Stimulated activated CD4-positive, alpha-beta T cell treated with anti-CD3 and anti-CD28 coated beads, Interleukin-4, amount 100 ng/mL, for 1 hour (primary cell): Measurements from ENCODE around the gene CSTF2T.

Source experiments
- DNase-seq: peaks from one replicate; pipeline ENCODE4 v3.0.0-alpha.2; 2020

The CSTF2T gene, protein sequence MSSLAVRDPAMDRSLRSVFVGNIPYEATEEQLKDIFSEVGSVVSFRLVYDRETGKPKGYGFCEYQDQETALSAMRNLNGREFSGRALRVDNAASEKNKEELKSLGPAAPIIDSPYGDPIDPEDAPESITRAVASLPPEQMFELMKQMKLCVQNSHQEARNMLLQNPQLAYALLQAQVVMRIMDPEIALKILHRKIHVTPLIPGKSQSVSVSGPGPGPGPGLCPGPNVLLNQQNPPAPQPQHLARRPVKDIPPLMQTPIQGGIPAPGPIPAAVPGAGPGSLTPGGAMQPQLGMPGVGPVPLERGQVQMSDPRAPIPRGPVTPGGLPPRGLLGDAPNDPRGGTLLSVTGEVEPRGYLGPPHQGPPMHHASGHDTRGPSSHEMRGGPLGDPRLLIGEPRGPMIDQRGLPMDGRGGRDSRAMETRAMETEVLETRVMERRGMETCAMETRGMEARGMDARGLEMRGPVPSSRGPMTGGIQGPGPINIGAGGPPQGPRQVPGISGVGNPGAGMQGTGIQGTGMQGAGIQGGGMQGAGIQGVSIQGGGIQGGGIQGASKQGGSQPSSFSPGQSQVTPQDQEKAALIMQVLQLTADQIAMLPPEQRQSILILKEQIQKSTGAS

DNA sequence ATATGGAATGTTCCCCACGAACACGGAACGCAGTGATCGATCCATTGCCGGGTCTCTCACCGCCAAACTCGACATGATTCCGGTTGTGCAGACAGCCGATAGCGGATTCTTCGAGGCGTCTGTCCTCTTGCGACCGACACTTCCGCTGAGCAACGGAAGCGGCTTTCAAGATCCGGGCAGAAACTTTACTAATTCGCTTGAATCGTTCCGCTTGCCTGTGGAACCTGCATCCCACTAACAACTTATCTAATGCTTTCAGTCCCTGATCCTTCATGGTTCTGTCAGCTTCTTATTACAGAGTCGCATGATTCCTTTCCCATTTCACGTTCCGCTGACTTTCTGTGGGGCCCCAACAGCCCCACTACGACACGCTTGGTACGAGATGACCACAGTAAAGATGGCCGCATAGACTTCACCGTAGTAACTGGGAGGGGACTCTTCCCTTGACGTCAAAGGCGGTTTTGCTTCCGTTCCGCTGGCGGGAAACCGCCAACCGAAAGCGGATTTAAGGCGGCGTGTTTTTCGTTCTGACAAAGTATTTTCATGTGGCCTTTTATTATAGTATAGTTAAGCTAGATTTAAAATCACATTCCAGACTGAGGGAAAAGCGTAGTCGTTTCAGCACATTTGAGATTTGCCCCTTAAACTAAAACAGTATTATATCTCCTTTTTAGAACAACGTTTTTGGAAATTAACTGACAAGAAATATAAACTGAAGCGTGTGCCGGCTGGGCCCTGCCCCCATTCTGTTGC, at the start of gene CSTF2T:
Gene CSTF2T, minus strand, starts transcription at position 121 of the 753 bp plus-strand sequence. Its CDS starts 46 bp downstream, at position 75.
- DNase-seq = peak; percentile 81

GRCh38 chr10:51748959-51749358, 49.6 kb upstream of the CSTF2T start:
- no peak for DNase-seq

DNA sequence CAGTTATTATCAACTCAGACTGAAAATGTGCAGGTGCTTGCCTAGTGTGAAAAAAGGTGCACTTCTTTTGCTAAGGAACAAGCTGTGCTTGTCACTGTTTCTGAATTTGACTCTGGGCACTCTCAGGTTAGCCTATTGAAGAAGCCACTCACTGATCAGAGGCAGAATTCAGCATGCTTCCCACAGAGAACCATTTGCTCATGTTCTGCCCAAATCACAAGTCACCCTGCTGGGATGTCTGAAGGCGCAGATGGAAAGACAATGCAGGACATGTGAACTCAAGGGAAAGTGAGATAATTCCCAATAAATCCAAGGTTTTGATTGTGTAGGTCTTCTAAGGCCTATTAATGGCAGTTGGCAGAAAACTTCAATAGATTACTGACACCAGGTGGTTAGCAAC, 47.8 kb upstream of the CSTF2T start:
- no peak for DNase-seq

- DNase-seq = no peak
Measured at GRCh38 chr10:51745397-51745796, 46.0 kb upstream of the CSTF2T start.

DNA sequence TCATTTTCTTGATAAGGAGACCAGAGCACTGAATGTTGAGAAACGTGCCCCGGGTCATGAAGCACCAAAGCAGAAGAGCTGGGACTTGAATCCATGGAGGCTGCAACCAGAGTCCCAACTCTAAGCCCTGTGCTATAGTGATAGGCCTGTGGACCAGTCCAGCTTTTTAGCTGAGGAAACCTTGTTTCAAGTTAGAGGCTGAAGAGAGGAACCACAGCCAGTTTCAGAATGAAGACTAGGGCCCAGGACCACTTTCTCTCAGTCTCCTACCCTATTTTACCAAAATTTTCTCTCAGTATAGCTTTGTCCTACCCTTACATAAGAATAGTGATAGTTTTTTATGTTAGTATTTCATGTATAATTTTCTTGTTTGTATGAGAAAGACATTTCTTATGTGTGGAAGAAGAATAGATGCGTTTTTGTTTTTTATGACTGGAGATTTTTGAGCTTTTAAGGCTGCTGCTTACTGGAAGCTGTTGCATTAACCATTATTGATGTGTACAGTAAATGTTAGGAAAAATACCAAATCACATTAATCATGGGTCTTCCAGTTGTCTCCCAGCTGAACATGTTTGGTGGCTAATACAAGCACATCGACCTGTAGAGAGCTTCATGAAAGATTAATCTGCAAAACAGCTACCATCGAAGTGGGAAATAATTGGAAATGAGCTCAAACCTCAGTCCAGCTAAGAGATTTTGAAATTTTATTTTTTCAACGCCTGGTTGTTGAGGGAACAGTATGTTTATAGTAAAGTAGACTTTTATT, 45.0 kb upstream of the CSTF2T start:
- DNase-seq = no peak

- DNase-seq = no peak
Measured at GRCh38 chr10:51743146-51743545, 43.8 kb upstream of the CSTF2T start.

DNA sequence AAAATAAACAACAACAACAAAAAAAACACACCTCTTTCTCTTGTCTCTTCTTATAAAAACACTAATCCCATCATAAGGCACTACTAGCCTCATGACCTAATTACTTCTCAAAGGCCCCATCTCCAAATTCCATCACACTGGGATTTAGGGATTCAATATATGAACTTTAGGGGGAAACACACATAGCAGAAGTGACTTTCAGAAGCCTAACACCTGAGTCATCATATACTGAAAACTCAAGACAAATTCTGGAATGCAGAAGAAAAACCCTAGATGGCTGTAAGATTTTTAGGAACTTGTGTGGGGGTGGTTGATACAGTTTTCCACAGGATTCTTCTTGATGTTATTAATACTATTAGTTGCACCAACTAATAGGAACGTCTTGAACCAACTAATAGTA, 33.7 kb upstream of the CSTF2T start:
- DNase-seq = no peak

- DNase-seq = no peak
Measured at GRCh38 chr10:51729822-51730555, 30.6 kb upstream of the CSTF2T start.

DNA sequence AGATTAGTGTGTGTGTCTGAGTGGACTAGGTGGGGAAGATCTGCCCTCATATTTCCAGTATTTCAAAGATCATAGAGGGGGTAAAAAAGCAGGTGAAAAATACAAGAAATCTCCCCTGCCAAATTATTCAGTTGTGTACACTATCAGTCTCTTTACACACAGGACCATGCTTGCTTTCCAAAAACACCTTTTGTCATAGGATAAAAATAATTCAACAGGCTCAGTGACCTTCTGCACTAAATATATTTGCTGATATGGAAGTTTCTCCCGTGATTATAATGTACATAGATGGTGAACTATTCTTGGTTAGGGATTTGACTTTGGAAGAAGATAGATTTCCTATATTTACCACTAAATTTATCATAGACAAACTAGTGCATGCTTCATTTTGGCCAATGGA, 24.6 kb upstream of the CSTF2T start:
- no peak for DNase-seq

GRCh38 chr10:51718804-51719291, 19.5 kb upstream of the CSTF2T start:
- no peak for DNase-seq

- DNase-seq = no peak
Measured at GRCh38 chr10:51716981-51717380, 17.6 kb upstream of the CSTF2T start.

- DNase-seq = no peak
Measured at GRCh38 chr10:51711519-51711891, 12.1 kb upstream of the CSTF2T start.

- no peak for DNase-seq
Measured at GRCh38 chr10:51709324-51709972, 10.1 kb upstream of the CSTF2T start.

DNA sequence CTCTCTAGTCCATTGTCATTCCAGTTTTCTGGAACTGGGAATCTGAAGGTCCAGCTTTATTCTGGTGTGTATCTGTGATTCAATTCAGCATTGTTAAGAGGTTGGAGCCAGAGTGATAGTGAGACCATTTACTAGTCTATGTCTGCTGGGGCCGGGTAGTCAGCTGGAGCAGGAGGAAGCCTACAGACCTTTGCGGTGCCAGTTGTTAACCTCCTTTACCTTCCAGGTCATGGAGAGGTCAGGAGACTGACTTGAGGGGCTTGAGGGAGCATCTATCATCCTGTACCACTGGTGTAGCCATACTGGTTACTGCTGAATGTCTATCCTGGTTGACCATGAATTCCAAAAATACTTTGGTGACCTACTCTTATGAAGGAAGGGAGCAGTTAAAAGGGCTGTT, 9.2 kb upstream of the CSTF2T start:
- no peak for DNase-seq

DNA sequence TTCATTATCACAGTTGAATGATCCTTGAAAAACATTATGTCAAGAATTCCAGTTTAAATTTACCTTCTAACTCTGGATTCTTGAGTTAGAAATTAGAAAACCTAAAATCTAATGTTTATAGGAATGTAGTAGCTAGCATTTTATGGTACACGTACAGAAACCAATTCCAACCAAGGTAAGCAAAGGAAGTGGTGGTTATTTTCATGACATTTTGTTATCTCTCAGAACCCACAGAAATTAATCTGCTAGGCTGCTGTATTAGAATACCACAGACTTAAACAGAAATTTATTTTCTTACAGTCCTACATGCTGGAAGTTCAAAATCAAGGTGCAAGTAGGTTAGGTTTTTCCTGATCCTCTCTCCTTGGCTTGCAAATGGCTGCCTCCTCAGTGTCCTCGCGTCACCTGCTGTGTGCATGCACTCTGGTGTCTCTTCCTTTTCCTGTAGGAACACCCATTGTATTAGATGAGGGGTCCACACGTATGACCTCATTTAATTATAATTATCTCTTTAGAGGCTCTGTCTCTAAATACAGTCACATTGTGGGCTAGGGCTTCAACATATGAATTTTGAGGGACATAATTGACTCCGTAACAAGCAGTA, 8.5 kb upstream of the CSTF2T start:
- no peak for DNase-seq

DNA sequence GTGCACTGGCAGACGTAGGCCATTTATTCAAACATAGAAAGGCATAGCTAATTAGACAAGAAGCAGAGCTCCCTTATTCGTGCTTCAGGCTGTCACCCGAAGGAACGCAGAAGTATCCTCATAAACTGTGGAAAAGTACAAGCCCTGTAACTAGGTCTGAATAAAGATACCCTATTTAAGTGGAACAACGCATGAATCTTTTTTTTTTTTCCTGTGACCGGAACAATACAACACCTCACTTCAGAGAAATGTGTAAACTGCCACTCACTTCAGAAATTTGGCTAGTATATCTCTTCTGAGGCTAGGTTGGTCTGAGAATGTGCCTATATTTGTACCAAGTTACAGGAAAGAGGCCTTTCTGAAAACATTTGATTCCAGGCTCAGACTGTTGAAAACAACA, 8.0 kb upstream of the CSTF2T start:
- DNase-seq = no peak

- DNase-seq = no peak
Measured at GRCh38 chr10:51706225-51706624, 6.8 kb upstream of the CSTF2T start.

DNA sequence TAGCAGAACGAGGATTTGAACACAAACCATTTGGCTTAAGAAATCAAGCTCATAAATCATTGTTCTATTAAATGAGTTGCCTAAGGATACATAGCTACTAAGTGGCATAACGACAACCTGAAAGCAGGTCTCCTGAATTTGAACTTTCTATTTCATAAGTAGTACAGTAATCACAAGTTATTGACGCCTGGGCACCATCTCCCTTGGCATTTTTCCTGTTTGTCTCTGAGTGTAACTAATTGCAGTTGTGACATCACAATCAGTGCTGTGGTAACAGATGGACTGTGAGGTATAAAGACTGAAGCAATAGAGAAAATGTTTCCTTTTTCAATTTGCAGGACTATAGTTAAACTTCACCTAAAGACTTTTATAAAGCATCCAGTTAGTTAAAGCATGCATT, 6.4 kb upstream of the CSTF2T start:
- DNase-seq = no peak

DNA sequence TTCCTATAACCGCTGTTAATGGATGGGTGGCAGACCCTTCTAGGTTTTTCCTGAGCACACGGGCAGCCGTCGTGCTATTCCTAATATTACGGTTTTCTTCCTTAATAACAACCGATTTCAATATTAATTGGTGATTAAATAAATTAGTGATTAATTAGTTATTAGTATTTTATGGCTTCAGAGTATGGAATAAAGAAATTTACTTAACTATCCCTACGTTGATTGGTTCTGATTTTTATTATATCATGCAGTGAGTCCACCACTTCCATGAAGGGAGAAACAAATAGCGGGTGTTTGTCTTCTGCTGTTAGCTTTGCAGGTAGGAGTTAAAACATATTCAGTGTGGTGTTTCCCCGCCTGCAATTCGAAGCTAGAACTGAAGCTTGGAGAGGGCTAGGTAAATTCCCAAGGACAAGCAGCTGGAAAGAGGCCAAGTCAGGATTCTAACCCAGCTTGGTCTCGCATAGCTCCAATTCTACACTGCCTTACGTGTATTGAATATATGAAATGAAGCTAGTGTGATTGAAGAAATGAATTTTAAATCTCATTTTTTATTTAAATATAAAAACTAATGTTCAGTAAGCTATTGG, 928 bp upstream of the CSTF2T start:
- no peak for DNase-seq

DNA sequence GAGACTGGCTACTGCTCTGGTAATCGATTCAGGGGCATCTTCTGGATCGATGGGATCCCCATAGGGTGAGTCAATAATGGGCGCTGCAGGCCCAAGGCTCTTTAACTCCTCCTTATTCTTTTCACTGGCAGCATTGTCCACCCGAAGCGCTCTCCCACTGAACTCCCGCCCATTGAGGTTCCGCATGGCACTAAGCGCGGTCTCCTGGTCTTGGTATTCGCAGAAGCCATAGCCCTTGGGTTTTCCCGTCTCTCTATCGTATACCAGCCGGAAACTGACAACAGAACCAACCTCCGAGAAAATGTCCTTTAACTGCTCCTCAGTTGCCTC, 285 bp downstream of the CSTF2T start:
- DNase-seq = no peak

DNA sequence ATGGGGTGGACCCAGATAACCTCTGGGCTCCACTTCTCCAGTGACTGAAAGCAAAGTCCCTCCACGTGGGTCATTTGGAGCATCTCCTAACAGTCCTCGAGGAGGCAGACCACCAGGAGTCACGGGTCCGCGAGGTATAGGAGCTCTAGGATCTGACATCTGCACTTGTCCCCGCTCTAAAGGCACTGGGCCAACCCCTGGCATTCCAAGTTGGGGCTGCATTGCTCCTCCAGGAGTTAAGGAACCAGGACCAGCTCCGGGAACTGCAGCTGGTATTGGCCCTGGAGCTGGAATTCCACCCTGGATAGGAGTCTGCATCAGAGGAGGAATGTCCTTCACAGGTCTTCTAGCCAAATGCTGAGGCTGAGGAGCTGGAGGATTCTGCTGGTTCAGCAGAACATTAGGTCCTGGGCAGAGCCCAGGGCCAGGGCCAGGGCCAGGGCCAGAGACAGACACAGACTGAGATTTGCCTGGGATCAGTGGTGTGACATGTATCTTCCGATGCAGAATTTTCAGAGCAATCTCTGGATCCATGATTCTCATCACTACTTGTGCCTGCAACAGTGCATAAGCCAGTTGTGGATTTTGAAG, 827 bp downstream of the CSTF2T start:
- DNase-seq = no peak
